SK-MEL-5 (cell line): ENCODE data around the gene UVRAG. TPM values are rescaled to one million over a fixed set of nuclear protein-coding genes. Genes with fewer than 3 reads are reported as not detected.

Experiments used
- DNase-seq: peaks from one replicate; pipeline ENCODE4 v3.0.0-alpha.2; 2016; ENCODE audit warnings: low read depth, low spot score
- in situ Hi-C: cut with HindIII; loops from 2 replicates; pipeline ENCODE4 v1.10.0; 2016; ENCODE audit warnings: low sequenced_read_pairs, high pct_unique_total_duplicates, low pct_unique_long_range_greater_than_20kb
- total RNA-seq: library from RNA; depleted of rRNA; stranded (reverse); fragments of >200 nt; shearing (Covaris generic); gene quantifications from 2 replicates; pipeline ENCODE4 v1.2.3, GENCODE V29; 2014

UVRAG gene
- total RNA-seq, 1 experiment from 2014 or later, result 19.2 TPM

GRCh38 chr11:76004400-76004799, 189.4 kb downstream of the UVRAG start:
- in situ Hi-C loops, result no loop called here
- DNase-seq, result no peak

GRCh38 chr11:76005756-76006155, 190.7 kb downstream of the UVRAG start:
- DNase-seq, result no peak
- in situ Hi-C loops, result no loop called here

GRCh38 chr11:76007166-76007565, 192.2 kb downstream of the UVRAG start:
- in situ Hi-C loops, result no loop called here
- no peak for DNase-seq

- in situ Hi-C loops, result no loop called here
- no peak for DNase-seq
These were observed 193.5 kb downstream of the UVRAG start for GRCh38 chr11:76008474-76008873.

GRCh38 chr11:76010051-76010450, 195.0 kb downstream of the UVRAG start:
- in situ Hi-C loops, result no loop called here
- DNase-seq, result no peak

GRCh38 chr11:76013526-76013925, 198.5 kb downstream of the UVRAG start:
- in situ Hi-C loops, result no loop called here

GRCh38 chr11:76023236-76024068, 208.4 kb downstream of the UVRAG start:
- in situ Hi-C loops, result no loop called here

More at GRCh38 chr11:76013526-76013925, 198.5 kb downstream of the UVRAG start:
- no peak for DNase-seq

GRCh38 chr11:76025068-76025467, 210.1 kb downstream of the UVRAG start:
- in situ Hi-C loops, result no loop called here
- no peak for DNase-seq

More at GRCh38 chr11:76023236-76024068, 208.4 kb downstream of the UVRAG start:
- no peak for DNase-seq

- in situ Hi-C loops, result no loop called here
- DNase-seq, result no peak
These were observed 210.8 kb downstream of the UVRAG start for GRCh38 chr11:76025817-76026216.

GRCh38 chr11:76026281-76026680, 211.3 kb downstream of the UVRAG start:
- no peak for DNase-seq
- in situ Hi-C loops, result no loop called here

GRCh38 chr11:76026862-76027261, 211.9 kb downstream of the UVRAG start:
- in situ Hi-C loops, result no loop called here
- no peak for DNase-seq

GRCh38 chr11:76030286-76030685, 215.3 kb downstream of the UVRAG start:
- in situ Hi-C loops, result no loop called here
- no peak for DNase-seq

- in situ Hi-C loops, result no loop called here
- no peak for DNase-seq
These were observed 216.1 kb downstream of the UVRAG start for GRCh38 chr11:76030968-76031590.

- in situ Hi-C loops, result no loop called here
- DNase-seq, result no peak
These were observed 218.7 kb downstream of the UVRAG start for GRCh38 chr11:76033699-76034098.

- DNase-seq, result no peak
- in situ Hi-C loops, result no loop called here
These were observed 220.0 kb downstream of the UVRAG start for GRCh38 chr11:76035020-76035419.

- DNase-seq, result no peak
- in situ Hi-C loops, result no loop called here
These were observed 223.6 kb downstream of the UVRAG start for GRCh38 chr11:76038608-76039007.

GRCh38 chr11:76041208-76041607, 226.2 kb downstream of the UVRAG start:
- no peak for DNase-seq
- in situ Hi-C loops, result no loop called here

- no peak for DNase-seq
- in situ Hi-C loops, result no loop called here
These were observed 229.8 kb downstream of the UVRAG start for GRCh38 chr11:76044750-76045320.

- DNase-seq, result no peak
- in situ Hi-C loops, result no loop called here
These were observed 232.2 kb downstream of the UVRAG start for GRCh38 chr11:76047231-76047630.
